ENCODE measurements around the gene COL2A1. TPM values are rescaled to one million over a fixed set of nuclear protein-coding genes. Genes with fewer than 3 reads are reported as not detected.

Gene COL2A1
- total RNA-seq, 1 donor from 2014 or later = 3.8 TPM

DNA sequence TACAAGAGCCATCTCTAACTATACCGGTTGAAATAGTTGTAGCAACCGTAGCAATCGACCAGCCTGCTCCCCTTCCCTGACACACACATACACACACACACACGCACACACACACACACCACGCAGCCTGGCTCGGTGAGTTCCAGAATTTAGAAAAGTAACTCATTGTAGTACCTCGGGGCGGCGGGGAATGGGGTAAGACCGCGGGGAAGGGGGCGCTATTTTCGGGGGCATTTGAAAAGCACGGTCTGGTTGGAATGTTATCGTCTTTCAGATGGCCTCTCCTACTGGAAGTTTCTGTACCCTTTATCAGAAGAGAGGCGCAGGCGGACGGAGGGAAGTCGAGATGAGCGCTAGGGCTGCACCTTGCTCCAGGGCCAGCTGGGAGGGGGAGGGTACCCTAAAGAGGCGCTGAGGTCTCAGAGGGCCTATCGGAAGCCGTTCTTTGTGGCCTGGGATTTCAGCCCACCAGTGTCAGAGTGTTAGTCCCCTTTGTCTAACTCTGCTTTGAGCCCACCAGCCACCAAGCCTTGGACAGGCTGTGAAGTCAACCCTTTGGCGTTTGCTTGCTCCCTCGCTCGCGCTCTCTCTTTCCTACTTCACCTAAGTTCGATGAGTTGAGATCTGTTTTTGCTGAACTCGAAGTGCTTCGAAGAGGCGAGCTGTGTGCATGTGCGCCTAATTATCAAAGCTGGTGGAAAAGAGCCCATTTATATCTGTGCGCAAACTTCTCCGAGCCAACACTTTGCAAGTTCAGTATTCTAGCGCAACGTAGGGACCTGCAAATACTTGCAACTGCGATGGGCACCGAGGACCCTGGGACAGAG, 837 bp downstream of the COL2A1 start:
- Histone ChIP-seq H3K36me3 (ENCODE audit: control insufficient read depth, insufficient read depth, low read length) (no peaks in the 10 kb centered on the region), H3K4me3 (ENCODE audit: low read depth, low read length) (no peak overlapping the region), H3K27me3 (ENCODE audit: control insufficient read depth, insufficient read depth, low read length) (peaks cover 71% of the 10 kb centered on the region)
- TF ChIP-seq CTCF (IDR thresholded peaks at IDR 0.05; ENCODE audit: insufficient read depth, low read length, poor library complexity, severe bottlenecking) = peak; percentile 4
- no peak for DNase-seq (ENCODE audit: low read depth)

DNA sequence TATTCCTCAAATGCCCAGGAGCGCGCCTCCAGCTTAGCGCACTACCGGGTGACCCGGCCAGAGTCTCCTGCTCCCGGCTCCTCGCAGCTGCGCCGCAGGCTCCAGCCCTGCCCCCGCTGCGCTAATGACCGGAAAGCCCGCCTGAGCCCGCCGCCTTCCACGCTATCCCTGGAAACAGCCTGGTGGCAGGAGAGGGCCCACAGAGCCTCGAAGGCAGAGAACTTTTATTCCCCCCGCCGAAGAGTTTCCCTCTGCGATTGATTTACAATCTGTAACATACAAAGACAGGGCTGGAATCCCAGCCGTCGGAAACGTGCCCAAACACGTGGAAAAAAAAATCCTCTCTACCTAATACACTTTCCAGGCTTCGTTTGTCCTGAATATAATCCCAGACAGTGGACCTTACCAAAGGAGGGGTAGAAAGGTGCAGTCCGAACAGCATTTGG, 1.5 kb downstream of the COL2A1 start:
- H3K4me3 ChIP-seq (ENCODE audit: low read depth, low read length) = no peak overlapping the region
- H3K36me3 ChIP-seq (ENCODE audit: control insufficient read depth, insufficient read depth, low read length) = no peaks in the 10 kb centered on the region
- H3K27me3 ChIP-seq (ENCODE audit: control insufficient read depth, insufficient read depth, low read length) = peaks cover 72% of the 10 kb centered on the region
- DNase-seq (ENCODE audit: low read depth) = no peak
- no peak for TF ChIP-seq CTCF (IDR thresholded peaks at IDR 0.05; ENCODE audit: insufficient read depth, low read length, poor library complexity, severe bottlenecking)

DNA sequence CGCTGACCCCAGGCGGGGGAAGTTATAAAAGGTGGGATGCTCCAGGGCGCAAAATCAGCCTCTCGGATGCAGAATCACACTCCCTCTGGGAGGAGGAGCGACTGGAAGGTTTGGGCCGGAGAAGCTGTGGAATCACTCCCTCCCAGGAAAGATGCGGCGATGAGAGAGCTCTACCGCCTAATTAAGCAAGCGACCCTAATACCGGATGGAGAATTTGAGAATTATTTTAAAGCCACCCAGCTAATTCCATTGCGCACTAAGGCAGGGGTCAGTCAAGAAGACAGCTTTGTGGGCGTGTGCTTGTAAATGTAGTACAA, 1.9 kb downstream of the COL2A1 start:
- no peak for TF ChIP-seq CTCF (IDR thresholded peaks at IDR 0.05; ENCODE audit: insufficient read depth, low read length, poor library complexity, severe bottlenecking)
- H3K4me3 ChIP-seq (ENCODE audit: low read depth, low read length) = no peak overlapping the region
- H3K27me3 ChIP-seq (ENCODE audit: control insufficient read depth, insufficient read depth, low read length) = peaks cover 72% of the 10 kb centered on the region
- no peak for DNase-seq (ENCODE audit: low read depth)
- no peaks in the 10 kb centered on the region for H3K36me3 ChIP-seq (ENCODE audit: control insufficient read depth, insufficient read depth, low read length)

- Histone ChIP-seq H3K27me3 (ENCODE audit: control insufficient read depth, insufficient read depth, low read length) (peaks cover 72% of the 10 kb centered on the region), H3K4me3 (ENCODE audit: low read depth, low read length) (peak overlapping the region; percentile 36), H3K36me3 (ENCODE audit: control insufficient read depth, insufficient read depth, low read length) (no peaks in the 10 kb centered on the region)
- no peak for DNase-seq (ENCODE audit: low read depth)
- TF ChIP-seq CTCF (IDR thresholded peaks at IDR 0.05; ENCODE audit: insufficient read depth, low read length, poor library complexity, severe bottlenecking) = no peak
These were observed 2.5 kb downstream of the COL2A1 start for GRCh38 chr12:48001505-48002413.

DNA sequence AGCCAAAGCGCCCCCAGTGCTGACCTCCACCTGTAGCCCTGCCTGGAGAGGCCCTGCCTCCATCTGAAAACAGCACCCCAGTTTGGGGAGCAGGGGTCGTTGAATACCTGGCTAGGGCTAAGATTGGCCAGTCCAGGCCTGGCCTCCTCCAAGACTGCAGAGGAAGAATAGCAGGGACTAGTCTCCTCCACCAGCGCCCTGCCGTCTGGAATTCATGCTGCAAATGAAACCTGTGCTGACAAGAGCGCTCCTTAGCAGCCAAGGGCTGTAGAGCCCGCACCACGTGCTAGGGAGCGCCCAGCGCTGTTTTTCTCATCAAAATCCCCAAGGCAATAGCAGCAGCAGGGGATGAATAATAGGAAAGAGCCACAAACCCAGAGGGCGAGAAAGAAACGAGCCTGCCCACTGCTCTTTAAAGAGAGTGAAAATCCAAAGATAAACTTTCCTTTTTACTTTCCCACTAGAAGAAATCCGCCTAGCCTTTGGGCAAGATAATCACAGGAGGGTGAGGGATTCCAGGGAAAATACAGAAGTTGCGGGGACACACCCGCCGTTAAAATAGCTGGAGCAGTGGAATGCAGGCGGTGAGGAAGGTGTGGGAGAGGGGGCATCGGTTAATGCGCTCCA, 3.3 kb downstream of the COL2A1 start:
- peak; percentile 34 for DNase-seq (ENCODE audit: low read depth)
- peaks cover 74% of the 10 kb centered on the region for H3K27me3 ChIP-seq (ENCODE audit: control insufficient read depth, insufficient read depth, low read length)
- no peak for TF ChIP-seq CTCF (IDR thresholded peaks at IDR 0.05; ENCODE audit: insufficient read depth, low read length, poor library complexity, severe bottlenecking)

More for the DNA sequence above, 3.3 kb downstream of the COL2A1 start:
- no peaks in the 10 kb centered on the region for H3K36me3 ChIP-seq (ENCODE audit: control insufficient read depth, insufficient read depth, low read length)
- H3K4me3 ChIP-seq (ENCODE audit: low read depth, low read length) = peak overlapping the region; percentile 36
